Measurements from ENCODE around the gene SMIM1.
"Not testable (repeated sequence)": the region's sequence is repeated elsewhere in the genome, so short reads cannot be mapped to it uniquely, and the experiment has no call there.

Gene SMIM1

GRCh38 chr1:3747522-3747848, 25.1 kb upstream of the SMIM1 start:
- Histone ChIP-seq H3K36me3 (ENCODE audit: insufficient read depth, low read length) (peaks cover 14% of the 10 kb centered on the region), H3K4me3 (ENCODE audit: low read length) (peak overlapping the region; percentile 94), H3K27me3 (ENCODE audit: insufficient read depth, low read length) (peaks cover 12% of the 10 kb centered on the region; the same call in 1 of the 2 replicates), H3K9ac (ENCODE audit: low read depth, low read length) (no peak overlapping the region), H3K4me1 (ENCODE audit: insufficient read depth, low read length) (peaks cover 14% of the 10 kb centered on the region), H3K9me3 (ENCODE audit: insufficient read depth, low read depth, low read length) (no peaks in the 10 kb centered on the region), H3K27ac (ENCODE audit: low read depth, low read length) (no peak overlapping the region)
- 49% methylated on average over 5 of the region's 6 CpGs for WGBS

GRCh38 chr1:3747903-3748302, 24.6 kb upstream of the SMIM1 start:
- 86% methylated on average over 13 of the region's 13 CpGs for WGBS

GRCh38 chr1:3748316-3748900, 24.1 kb upstream of the SMIM1 start:
- H3K27ac ChIP-seq (ENCODE audit: low read depth, low read length); H3K4me3 ChIP-seq (ENCODE audit: low read length); H3K36me3 ChIP-seq (ENCODE audit: insufficient read depth, low read length); H3K9me3 ChIP-seq (ENCODE audit: insufficient read depth, low read depth, low read length); H3K9ac ChIP-seq (ENCODE audit: low read depth, low read length): not testable (repeated sequence)
- H3K4me1 ChIP-seq (ENCODE audit: insufficient read depth, low read length), result peaks cover 14% of the 10 kb centered on the region
- WGBS, result 93% methylated on average over 15 of the region's 15 CpGs
- peaks cover 12% of the 10 kb centered on the region; the same call in 1 of the 2 replicates for H3K27me3 ChIP-seq (ENCODE audit: insufficient read depth, low read length)

More at GRCh38 chr1:3747903-3748302, 24.6 kb upstream of the SMIM1 start:
- peaks cover 14% of the 10 kb centered on the region for H3K4me1 ChIP-seq (ENCODE audit: insufficient read depth, low read length)
- H3K4me3 ChIP-seq (ENCODE audit: low read length), result no peak overlapping the region
- H3K9ac ChIP-seq (ENCODE audit: low read depth, low read length), result no peak overlapping the region
- peaks cover 10% of the 10 kb centered on the region for H3K36me3 ChIP-seq (ENCODE audit: insufficient read depth, low read length)
- no peak overlapping the region for H3K27ac ChIP-seq (ENCODE audit: low read depth, low read length)
- no peaks in the 10 kb centered on the region for H3K9me3 ChIP-seq (ENCODE audit: insufficient read depth, low read depth, low read length)
- peaks cover 12% of the 10 kb centered on the region; the same call in 1 of the 2 replicates for H3K27me3 ChIP-seq (ENCODE audit: insufficient read depth, low read length)

GRCh38 chr1:3749512-3749911, 23.0 kb upstream of the SMIM1 start:
- WGBS, result 72% methylated on average over 5 of the region's 5 CpGs
- Histone ChIP-seq H3K9ac (ENCODE audit: low read depth, low read length) (no peak overlapping the region), H3K9me3 (ENCODE audit: insufficient read depth, low read depth, low read length) (no peaks in the 10 kb centered on the region), H3K4me3 (ENCODE audit: low read length) (no peak overlapping the region), H3K4me1 (ENCODE audit: insufficient read depth, low read length) (peaks cover 14% of the 10 kb centered on the region), H3K27me3 (ENCODE audit: insufficient read depth, low read length) (peaks cover 12% of the 10 kb centered on the region; the same call in 1 of the 2 replicates), H3K36me3 (ENCODE audit: insufficient read depth, low read length) (no peaks in the 10 kb centered on the region; the same call in 1 of the 2 replicates), H3K27ac (ENCODE audit: low read depth, low read length) (no peak overlapping the region)

GRCh38 chr1:3750741-3751140, 21.8 kb upstream of the SMIM1 start:
- H3K27ac ChIP-seq (ENCODE audit: low read depth, low read length), result no peak overlapping the region

GRCh38 chr1:3752400-3752945, 20.1 kb upstream of the SMIM1 start, which contains the start of gene CCDC27:
TSS of gene CCDC27 (plus strand) at chr1:3752450. CDS start at chr1:3752482, 32 bp downstream.
- no peak within 1 kb of the TSS for H3K27ac ChIP-seq (ENCODE audit: low read depth, low read length)
- H3K9ac ChIP-seq (ENCODE audit: low read depth, low read length), result no peak within 1 kb of the TSS
- peaks cover 14% of the 10 kb centered on the region; the same call in 1 of the 2 replicates for H3K27me3 ChIP-seq (ENCODE audit: insufficient read depth, low read length)
- H3K4me1 ChIP-seq (ENCODE audit: insufficient read depth, low read length), result no peaks in the 10 kb centered on the region
- H3K4me3 ChIP-seq (ENCODE audit: low read length), result no peak within 1 kb of the TSS
- no peaks in the 10 kb centered on the region for H3K36me3 ChIP-seq (ENCODE audit: insufficient read depth, low read length)
- 91% methylated on average over 17 of the region's 17 CpGs for WGBS
- no peaks in the 10 kb centered on the region for H3K9me3 ChIP-seq (ENCODE audit: insufficient read depth, low read depth, low read length)

More at GRCh38 chr1:3750741-3751140, 21.8 kb upstream of the SMIM1 start:
- Histone ChIP-seq H3K9me3 (ENCODE audit: insufficient read depth, low read depth, low read length) (no peaks in the 10 kb centered on the region), H3K36me3 (ENCODE audit: insufficient read depth, low read length) (no peaks in the 10 kb centered on the region), H3K4me3 (ENCODE audit: low read length) (no peak overlapping the region), H3K4me1 (ENCODE audit: insufficient read depth, low read length) (peaks cover 7% of the 10 kb centered on the region), H3K27me3 (ENCODE audit: insufficient read depth, low read length) (peaks cover 12% of the 10 kb centered on the region; the same call in 1 of the 2 replicates), H3K9ac (ENCODE audit: low read depth, low read length) (no peak overlapping the region)
- WGBS, result 83% methylated on average over 6 of the region's 6 CpGs

GRCh38 chr1:3753656-3754454, 18.7 kb upstream of the SMIM1 start:
- H3K27me3 ChIP-seq (ENCODE audit: insufficient read depth, low read length), result peaks cover 14% of the 10 kb centered on the region; the same call in 1 of the 2 replicates
- WGBS, result 91% methylated on average over 20 of the region's 20 CpGs
- no peak overlapping the region for H3K4me3 ChIP-seq (ENCODE audit: low read length)
- H3K36me3 ChIP-seq (ENCODE audit: insufficient read depth, low read length), result no peaks in the 10 kb centered on the region
- H3K9ac ChIP-seq (ENCODE audit: low read depth, low read length), result no peak overlapping the region
- no peak overlapping the region for H3K27ac ChIP-seq (ENCODE audit: low read depth, low read length)
- H3K9me3 ChIP-seq (ENCODE audit: insufficient read depth, low read depth, low read length), result no peaks in the 10 kb centered on the region
- H3K4me1 ChIP-seq (ENCODE audit: insufficient read depth, low read length), result no peaks in the 10 kb centered on the region

- Histone ChIP-seq H3K4me1 (ENCODE audit: insufficient read depth, low read length) (no peaks in the 10 kb centered on the region), H3K27ac (ENCODE audit: low read depth, low read length) (no peak overlapping the region), H3K4me3 (ENCODE audit: low read length) (no peak overlapping the region), H3K36me3 (ENCODE audit: insufficient read depth, low read length) (no peaks in the 10 kb centered on the region), H3K27me3 (ENCODE audit: insufficient read depth, low read length) (0 out of 2 replicates have a peak, but pooled peaks cover 2% of the 10 kb centered on the region), H3K9me3 (ENCODE audit: insufficient read depth, low read depth, low read length) (no peaks in the 10 kb centered on the region), H3K9ac (ENCODE audit: low read depth, low read length) (no peak overlapping the region)
- WGBS, result 91% methylated on average over 21 of the region's 21 CpGs
Measured at GRCh38 chr1:3756394-3756793, 16.2 kb upstream of the SMIM1 start.

GRCh38 chr1:3759164-3759563, 13.4 kb upstream of the SMIM1 start:
- Histone ChIP-seq H3K9ac (ENCODE audit: low read depth, low read length) (no peak overlapping the region), H3K4me3 (ENCODE audit: low read length) (no peak overlapping the region), H3K9me3 (ENCODE audit: insufficient read depth, low read depth, low read length) (no peaks in the 10 kb centered on the region), H3K27me3 (ENCODE audit: insufficient read depth, low read length) (0 out of 2 replicates have a peak, but pooled peaks cover 2% of the 10 kb centered on the region), H3K4me1 (ENCODE audit: insufficient read depth, low read length) (no peaks in the 10 kb centered on the region), H3K36me3 (ENCODE audit: insufficient read depth, low read length) (no peaks in the 10 kb centered on the region), H3K27ac (ENCODE audit: low read depth, low read length) (no peak overlapping the region)
- WGBS, result 84% methylated on average over 6 of the region's 6 CpGs

GRCh38 chr1:3759796-3760195, 12.8 kb upstream of the SMIM1 start:
- WGBS, result 73% methylated on average over 6 of the region's 6 CpGs
- H3K4me3 ChIP-seq (ENCODE audit: low read length), result no peak overlapping the region
- no peak overlapping the region for H3K9ac ChIP-seq (ENCODE audit: low read depth, low read length)
- no peaks in the 10 kb centered on the region for H3K4me1 ChIP-seq (ENCODE audit: insufficient read depth, low read length)
- no peaks in the 10 kb centered on the region for H3K36me3 ChIP-seq (ENCODE audit: insufficient read depth, low read length)
- no peaks in the 10 kb centered on the region for H3K9me3 ChIP-seq (ENCODE audit: insufficient read depth, low read depth, low read length)
- no peak overlapping the region for H3K27ac ChIP-seq (ENCODE audit: low read depth, low read length)
- 0 out of 2 replicates have a peak, but pooled peaks cover 2% of the 10 kb centered on the region for H3K27me3 ChIP-seq (ENCODE audit: insufficient read depth, low read length)

Measured in HUES64 (cell line).